Psoas muscle (tissue), 8 donors: ENCODE data around the gene EIF2B1. TPM values are rescaled to one million over a fixed set of nuclear protein-coding genes. Genes with fewer than 3 reads are reported as not detected.
A peak's percentile ranks its signal among the peaks of the same experiment; 100 is the strongest.

Source experiments
- ATAC-seq, 4 donors: fragments of 200-7000 bp; cut with Tn5 transposase; one replicate each; pipeline ENCODE4 v1.9.1; 2020; ENCODE audit warnings: moderate library complexity in 3 of 4, mild to moderate bottlenecking in 2 of 4
- DNase-seq, 2 donors: peaks; one replicate each; pipeline ENCODE4 v3.0.0-alpha.2; 2020
- H3K27ac ChIP-seq: fragments of 200-600 bp; one replicate; pipeline ENCODE4 v1.8.0; 2022
- H3K27me3 ChIP-seq, 3 donors: fragments of 200-600 bp in 1 of 3; one replicate each; pipeline versions ENCODE4 v1.6.1 to v1.8.0; 2013 to 2022; ENCODE audit warnings: low read length in 2 of 3, mild to moderate bottlenecking in 2 of 3, moderate library complexity in 1 of 3; ENCODE audit not compliant: insufficient read depth in 3 of 3
- H3K36me3 ChIP-seq, 2 donors: fragments of 200-600 bp in 1 of 2; one replicate each; pipeline versions ENCODE4 v1.6.1 to v1.8.0; 2013 to 2022; ENCODE audit warnings: low read depth in 1 of 2, mild to moderate bottlenecking in 1 of 2, moderate library complexity in 1 of 2; ENCODE audit not compliant: insufficient read depth in 1 of 2
- H3K4me1 ChIP-seq: fragments of 200-600 bp; one replicate; pipeline ENCODE4 v1.8.0; 2022
- H3K4me3 ChIP-seq: fragments of 200-600 bp; one replicate; pipeline ENCODE4 v1.8.0; 2022; ENCODE audit warnings: mild to moderate bottlenecking
- H3K9me3 ChIP-seq: fragments of 200-600 bp; one replicate; pipeline ENCODE4 v1.8.0; 2022
- WGBS, 3 donors: extraction: QIAGEN DNeasy Blood & Tissue Kit; methylation state at CpG; one replicate each; pipeline versions ENCODE4 v1.1.6 to v1.1.7; 2013; 5-methylcytosine and 5-hydroxymethylcytosine counted together
- intact Hi-C, 2 donors: fragments of 100-400 bp; cut with DNase I; formaldehyde crosslinking; loops; one replicate each; pipeline versions ENCODE4 v1.11.0 to v1.14.2; 2022
- long read RNA-seq, 2 donors: library from polyadenylated mRNA; unstranded; transcript quantifications; one replicate each; pipeline ENCODE4 v2.0.0, GENCODE V29; 2021
- polyA plus RNA-seq, 3 donors: library from polyadenylated mRNA; stranded (reverse); fragments of 200-250 nt; gene quantifications; one replicate each; pipeline ENCODE4 v1.2.3, GENCODE V29; 2013
- total RNA-seq, 4 donors: library from RNA; stranded (reverse); fragmentation: NEBNext Ultra II Directional in 2 of 4; extraction: Animal tissue kit (Norgen Biotek cat#: 25700) in 2 of 4; gene quantifications; one replicate each; pipeline versions ENCODE4 v1.2.1 to v1.2.4, GENCODE V29; 2021 to 2023
- TF ChIP-seq, protein P1 (sequence below): fragments of 200-600 bp; IDR thresholded peaks from one replicate; pipeline ENCODE4 v1.8.0; 2022; ENCODE audit warnings: antibody characterized with exemption
- donor health status: healthy with polysubstance abuse.
- donor health status: DM: no; HTN: no; CAD: no; lungs with moderate emphysema.
- donor health status: Bipolar disorder and iron deficiency.
- donor health status: healthy.
- donor health status: DM: yes; HTN: yes; CAD: no.
- donor health status: DM: no; HTN: no; CAD: no.
- donor health status: DM: no; HTN: no; CAD: no.
- donor health status: DM: yes; HTN: yes; CAD: no.

EIF2B1 gene
- total RNA-seq = 10 to 100 TPM; 37.3 to 42.7 (median 40.1) TPM
- 10 to 100 TPM; 27.4 to 48.2 (median 38.4) TPM for polyA plus RNA-seq
- long read RNA-seq, donor 1, transcript EIF2B1-201 (9 exons, 2,477 nt) = major isoform, 55 of 58 reads
- long read RNA-seq, donor 1, partial matches to known transcripts = 1 of 58 reads
- long read RNA-seq, donor 1, other reads (novel, unspliced or antisense) = 2 of 58 reads
- long read RNA-seq, donor 2, transcript EIF2B1-201 (9 exons, 2,477 nt) = major isoform, 97 of 110 reads
- long read RNA-seq, donor 2, partial matches to known transcripts = 2 of 110 reads
- long read RNA-seq, donor 2, other reads (novel, unspliced or antisense) = 9 of 110 reads

DNA sequence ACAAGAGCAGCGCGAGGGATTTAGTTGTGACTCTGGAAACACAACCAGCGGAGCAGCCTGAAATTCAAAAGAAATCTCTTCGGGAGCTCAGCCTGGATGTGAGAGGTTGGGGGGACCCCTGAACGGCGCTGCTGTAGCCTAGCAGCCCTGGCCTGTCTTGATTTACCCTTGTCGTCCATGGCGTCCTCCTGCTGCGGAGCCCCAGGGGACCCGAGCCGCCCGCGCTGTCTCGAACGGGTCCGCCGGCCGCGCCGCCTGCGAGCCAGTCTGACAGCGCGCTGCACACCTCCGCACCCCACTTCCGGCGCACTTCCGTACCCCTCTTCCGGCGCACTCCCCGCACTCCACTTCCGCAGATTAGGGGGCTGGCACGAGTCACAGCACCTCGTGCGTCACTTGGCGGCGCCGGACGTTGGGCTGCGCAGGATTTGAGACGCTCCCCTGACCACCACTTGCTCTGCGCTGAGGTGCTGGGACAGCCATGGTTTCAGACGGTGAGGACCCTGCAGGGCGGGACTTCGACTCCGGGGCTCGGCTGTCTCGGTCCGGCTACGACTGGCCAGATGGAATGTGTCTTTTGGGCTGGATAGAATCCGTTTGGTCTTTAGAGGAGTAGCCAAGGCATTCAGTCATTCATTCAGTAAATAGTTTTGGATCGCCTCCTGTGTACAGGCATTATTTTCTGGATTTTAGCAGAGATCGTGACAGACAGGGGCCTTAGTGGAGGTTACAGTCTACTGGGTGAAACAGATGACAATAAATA is at the start of gene EIF2B1, which contains the start of gene GTF2H3:
EIF2B1 (minus strand) TSS at position 308 of the 763 bp plus-strand sequence; CDS start at position 179, 129 bp downstream.
GTF2H3 (plus strand) TSS at position 451 of the 763 bp plus-strand sequence; CDS start at position 482, 31 bp downstream.
- DNase-seq (peak; percentile 96 to 98), ATAC-seq (peak; percentile 99 to 100 (median 100))
- TF ChIP-seq, protein P1, sequence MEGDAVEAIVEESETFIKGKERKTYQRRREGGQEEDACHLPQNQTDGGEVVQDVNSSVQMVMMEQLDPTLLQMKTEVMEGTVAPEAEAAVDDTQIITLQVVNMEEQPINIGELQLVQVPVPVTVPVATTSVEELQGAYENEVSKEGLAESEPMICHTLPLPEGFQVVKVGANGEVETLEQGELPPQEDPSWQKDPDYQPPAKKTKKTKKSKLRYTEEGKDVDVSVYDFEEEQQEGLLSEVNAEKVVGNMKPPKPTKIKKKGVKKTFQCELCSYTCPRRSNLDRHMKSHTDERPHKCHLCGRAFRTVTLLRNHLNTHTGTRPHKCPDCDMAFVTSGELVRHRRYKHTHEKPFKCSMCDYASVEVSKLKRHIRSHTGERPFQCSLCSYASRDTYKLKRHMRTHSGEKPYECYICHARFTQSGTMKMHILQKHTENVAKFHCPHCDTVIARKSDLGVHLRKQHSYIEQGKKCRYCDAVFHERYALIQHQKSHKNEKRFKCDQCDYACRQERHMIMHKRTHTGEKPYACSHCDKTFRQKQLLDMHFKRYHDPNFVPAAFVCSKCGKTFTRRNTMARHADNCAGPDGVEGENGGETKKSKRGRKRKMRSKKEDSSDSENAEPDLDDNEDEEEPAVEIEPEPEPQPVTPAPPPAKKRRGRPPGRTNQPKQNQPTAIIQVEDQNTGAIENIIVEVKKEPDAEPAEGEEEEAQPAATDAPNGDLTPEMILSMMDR = no peak
- Histone ChIP-seq H3K36me3 (peaks cover 5 to 37% of the 10 kb centered on the region in 2 donors), H3K27me3 (no peaks in the 10 kb centered on the region), H3K27ac (peak within 1 kb of the TSS; percentile 88), H3K9me3 (no peaks in the 10 kb centered on the region), H3K4me1 (peaks cover 9% of the 10 kb centered on the region), H3K4me3 (peak within 1 kb of the TSS; percentile 88)
- intact Hi-C loops = loop anchor here in 1 of 2 donors (10.0 kb wide), 1 partner anchor 351 kb away; no protein-coding TSS in a partner anchor
- 0% methylated on average over 50 to 52 of the region's 52 CpGs for WGBS, 3 donors

DNA sequence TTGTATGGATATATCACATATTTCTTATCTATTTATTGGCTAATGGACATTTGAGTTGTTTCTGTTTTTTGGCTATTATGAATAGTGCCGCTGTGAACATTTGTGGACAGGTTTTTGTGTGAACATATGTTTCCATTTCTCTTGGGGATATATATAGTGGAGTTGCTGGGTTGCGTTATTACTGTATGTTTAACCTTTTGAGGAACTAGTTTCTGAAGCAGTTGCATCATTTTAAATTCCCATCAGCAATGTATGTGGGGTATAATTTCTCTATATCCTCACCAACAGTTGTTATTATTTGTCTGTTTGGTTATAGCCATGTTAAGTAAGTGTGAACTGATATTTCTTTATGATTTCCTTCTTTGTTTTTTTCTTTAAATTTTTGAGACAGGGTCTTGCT is 48.1 kb upstream of the EIF2B1 start:
- Histone ChIP-seq H3K27ac (no peak overlapping the region), H3K27me3 (no peaks in the 10 kb centered on the region), H3K4me3 (no peak overlapping the region), H3K36me3 (peaks cover 0 to 33% of the 10 kb centered on the region in 2 donors), H3K9me3 (no peaks in the 10 kb centered on the region), H3K4me1 (no peaks in the 10 kb centered on the region)
- ATAC-seq = no peak
- intact Hi-C loops = no loop called here
- DNase-seq = no peak
- 85 to 92% (median 90%) methylated on average over 2 of the region's 2 CpGs for WGBS, 3 donors
- TF ChIP-seq, protein P1 = no peak

DNA sequence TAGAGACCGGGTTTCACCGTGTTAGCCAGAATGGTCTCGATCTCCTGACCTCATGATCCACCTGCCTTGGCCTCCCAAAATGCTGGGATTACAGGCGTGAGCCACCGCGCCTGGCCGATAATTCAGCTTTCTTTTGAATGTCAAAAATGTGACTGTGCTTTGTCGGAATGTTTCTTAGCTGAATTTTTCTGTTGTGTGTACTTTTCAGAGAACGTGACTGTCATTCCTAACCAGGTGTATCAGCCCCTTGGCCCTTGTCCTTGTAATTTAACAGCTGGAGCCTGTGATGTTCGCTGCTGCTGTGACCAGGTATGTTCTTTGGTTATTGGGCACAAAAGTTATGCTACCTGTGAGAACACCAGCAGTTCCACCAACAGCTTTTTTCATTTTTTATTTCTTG is 45.5 kb upstream of the EIF2B1 start:
- H3K9me3 ChIP-seq = no peaks in the 10 kb centered on the region
- TF ChIP-seq, protein P1 = no peak
- no peaks in the 10 kb centered on the region for H3K27me3 ChIP-seq
- no peak for ATAC-seq
- H3K36me3 ChIP-seq = peaks cover 0 to 40% of the 10 kb centered on the region in 2 donors
- WGBS, 3 donors = 96 to 98% (median 97%) methylated on average over 10 of the region's 10 CpGs
- intact Hi-C loops = no loop called here
- no peak for DNase-seq
- no peak overlapping the region for H3K27ac ChIP-seq
- H3K4me3 ChIP-seq = no peak overlapping the region
- H3K4me1 ChIP-seq = no peaks in the 10 kb centered on the region

DNA sequence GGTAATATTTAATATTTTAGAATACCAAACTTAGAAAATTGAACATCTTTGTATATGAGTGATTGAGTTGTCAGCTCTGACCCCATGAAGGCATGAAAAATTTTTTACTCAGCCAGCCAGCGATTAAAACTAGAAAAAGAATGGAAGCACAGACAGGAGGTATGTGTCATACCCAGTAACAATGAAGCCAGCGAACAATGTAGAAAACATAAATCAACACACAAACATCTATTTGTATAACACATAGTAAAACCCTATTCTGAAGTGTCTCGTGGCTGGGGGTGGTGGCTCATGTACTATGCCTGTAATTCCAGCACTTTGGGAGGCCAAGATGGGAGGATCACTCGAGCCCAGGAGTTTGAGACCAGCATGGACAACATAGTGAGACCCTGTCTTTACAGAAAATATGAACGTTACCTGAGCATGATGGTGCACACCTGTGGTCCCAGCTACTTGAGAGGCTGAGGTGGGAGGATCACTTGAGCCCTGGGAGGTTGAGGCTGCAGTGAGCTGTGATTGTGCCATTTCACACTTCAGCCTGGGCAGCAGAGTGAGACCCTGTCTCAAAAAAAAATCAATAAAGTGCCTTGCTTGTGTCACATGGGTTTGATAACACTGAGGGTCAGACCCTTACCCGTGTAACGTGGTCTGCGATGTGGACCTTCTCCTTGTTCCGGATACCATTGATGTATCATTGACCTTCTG is 43.3 kb upstream of the EIF2B1 start:
- H3K27ac ChIP-seq = no peak overlapping the region
- no peaks in the 10 kb centered on the region for H3K9me3 ChIP-seq
- ATAC-seq (no peak), DNase-seq (no peak)
- H3K36me3 ChIP-seq = peaks cover 0 to 42% of the 10 kb centered on the region in 2 donors
- H3K27me3 ChIP-seq = no peaks in the 10 kb centered on the region
- TF ChIP-seq, protein P1 = no peak
- 90 to 96% (median 94%) methylated on average over 9 of the region's 9 CpGs for WGBS, 3 donors
- intact Hi-C loops = no loop called here
- no peak overlapping the region for H3K4me3 ChIP-seq
- no peaks in the 10 kb centered on the region for H3K4me1 ChIP-seq
